HUES6 (cell line): Measurements from ENCODE around the gene ARHGAP26.

ENCODE experiments used
- H3K27ac ChIP-seq: 2 replicates; pipeline ENCODE4 v1.7.0; 2013; ENCODE audit warnings: low read depth, mild to moderate bottlenecking, low read length, inconsistent platforms
- H3K27me3 ChIP-seq: 2 replicates; pipeline ENCODE4 v1.6.1; 2013; ENCODE audit warnings: low read length; ENCODE audit not compliant: control insufficient read depth, insufficient read depth
- H3K36me3 ChIP-seq: 2 replicates; pipeline ENCODE4 v1.6.1; 2013; ENCODE audit warnings: low read length; ENCODE audit not compliant: control insufficient read depth, insufficient read depth
- H3K4me1 ChIP-seq: 2 replicates; pipeline ENCODE4 v1.6.1; 2013; ENCODE audit warnings: low read length; ENCODE audit not compliant: control insufficient read depth, insufficient read depth
- H3K4me3 ChIP-seq: 2 replicates; pipeline ENCODE4 v1.5.1; 2013; ENCODE audit warnings: low read depth, low read length
- H3K9ac ChIP-seq: one replicate; pipeline ENCODE4 v1.6.1; 2013; ENCODE audit warnings: mild to moderate bottlenecking, low read length
- H3K9me3 ChIP-seq: 2 replicates; pipeline ENCODE4 v1.6.1; 2013; ENCODE audit warnings: low read depth, low read length; ENCODE audit not compliant: control insufficient read depth, insufficient read depth

ARHGAP26 gene

GRCh38 chr5:143217065-143217803 is 447.1 kb downstream of the ARHGAP26 start:
- H3K27ac ChIP-seq: no peak overlapping the region

GRCh38 chr5:143217804-143218160 is 447.6 kb downstream of the ARHGAP26 start:
- no peak overlapping the region for H3K9ac ChIP-seq
- H3K36me3 ChIP-seq: no peaks in the 10 kb centered on the region
- H3K27me3 ChIP-seq: no peaks in the 10 kb centered on the region
- peaks cover 12% of the 10 kb centered on the region for H3K4me1 ChIP-seq
- H3K27ac ChIP-seq: no peak overlapping the region
- no peak overlapping the region for H3K4me3 ChIP-seq
- no peaks in the 10 kb centered on the region for H3K9me3 ChIP-seq

More at GRCh38 chr5:143217065-143217803, 447.1 kb downstream of the ARHGAP26 start:
- Histone ChIP-seq H3K9me3 (no peaks in the 10 kb centered on the region), H3K4me1 (peaks cover 12% of the 10 kb centered on the region), H3K9ac (no peak overlapping the region), H3K4me3 (no peak overlapping the region), H3K36me3 (no peaks in the 10 kb centered on the region), H3K27me3 (no peaks in the 10 kb centered on the region)

- no peaks in the 10 kb centered on the region for H3K27me3 ChIP-seq
- no peak overlapping the region for H3K4me3 ChIP-seq
- H3K9ac ChIP-seq: no peak overlapping the region
- H3K27ac ChIP-seq: no peak overlapping the region
- peaks cover 5% of the 10 kb centered on the region for H3K4me1 ChIP-seq
- H3K9me3 ChIP-seq: no peaks in the 10 kb centered on the region
- no peaks in the 10 kb centered on the region for H3K36me3 ChIP-seq
Observed at GRCh38 chr5:143218517-143219170, 448.5 kb downstream of the ARHGAP26 start.

GRCh38 chr5:143219696-143220095 is 449.5 kb downstream of the ARHGAP26 start:
- no peak overlapping the region for H3K27ac ChIP-seq
- no peaks in the 10 kb centered on the region; the same call in 1 of the 2 replicates for H3K4me1 ChIP-seq
- no peak overlapping the region for H3K4me3 ChIP-seq
- H3K36me3 ChIP-seq: no peaks in the 10 kb centered on the region
- no peaks in the 10 kb centered on the region for H3K9me3 ChIP-seq
- no peak overlapping the region for H3K9ac ChIP-seq
- H3K27me3 ChIP-seq: no peaks in the 10 kb centered on the region

- H3K4me1 ChIP-seq: no peaks in the 10 kb centered on the region; the same call in 1 of the 2 replicates
- H3K36me3 ChIP-seq: no peaks in the 10 kb centered on the region
- no peaks in the 10 kb centered on the region for H3K9me3 ChIP-seq
- no peak overlapping the region for H3K27ac ChIP-seq
- H3K27me3 ChIP-seq: no peaks in the 10 kb centered on the region
- H3K9ac ChIP-seq: no peak overlapping the region
- no peak overlapping the region for H3K4me3 ChIP-seq
Observed at GRCh38 chr5:143220748-143221251, 450.6 kb downstream of the ARHGAP26 start.

- no peak overlapping the region for H3K4me3 ChIP-seq
- H3K9me3 ChIP-seq: no peaks in the 10 kb centered on the region
- H3K9ac ChIP-seq: no peak overlapping the region
- no peaks in the 10 kb centered on the region for H3K27me3 ChIP-seq
- H3K4me1 ChIP-seq: no peaks in the 10 kb centered on the region; the same call in 1 of the 2 replicates
- no peak overlapping the region for H3K27ac ChIP-seq
- H3K36me3 ChIP-seq: no peaks in the 10 kb centered on the region
Observed at GRCh38 chr5:143222287-143223231, 452.4 kb downstream of the ARHGAP26 start.

GRCh38 chr5:143224672-143225071 is 454.5 kb downstream of the ARHGAP26 start:
- Histone ChIP-seq H3K36me3 (no peaks in the 10 kb centered on the region), H3K4me3 (no peak overlapping the region), H3K4me1 (no peaks in the 10 kb centered on the region; the same call in 1 of the 2 replicates), H3K9ac (no peak overlapping the region), H3K27ac (no peak overlapping the region), H3K9me3 (no peaks in the 10 kb centered on the region), H3K27me3 (no peaks in the 10 kb centered on the region)

GRCh38 chr5:143225511-143225910 is 455.3 kb downstream of the ARHGAP26 start:
- no peak overlapping the region for H3K4me3 ChIP-seq
- H3K4me1 ChIP-seq: peaks cover 7% of the 10 kb centered on the region; the same call in 1 of the 2 replicates
- no peaks in the 10 kb centered on the region for H3K36me3 ChIP-seq
- no peak overlapping the region for H3K9ac ChIP-seq
- no peak overlapping the region for H3K27ac ChIP-seq
- H3K9me3 ChIP-seq: no peaks in the 10 kb centered on the region
- H3K27me3 ChIP-seq: no peaks in the 10 kb centered on the region

GRCh38 chr5:143226361-143226760 is 456.2 kb downstream of the ARHGAP26 start:
- H3K9me3 ChIP-seq: no peaks in the 10 kb centered on the region
- H3K36me3 ChIP-seq: no peaks in the 10 kb centered on the region
- H3K4me3 ChIP-seq: no peak overlapping the region
- no peak overlapping the region for H3K27ac ChIP-seq
- no peak overlapping the region for H3K9ac ChIP-seq
- H3K27me3 ChIP-seq: no peaks in the 10 kb centered on the region
- peaks cover 9% of the 10 kb centered on the region; the same call in 1 of the 2 replicates for H3K4me1 ChIP-seq

- H3K4me1 ChIP-seq: peaks cover 9% of the 10 kb centered on the region; the same call in 1 of the 2 replicates
- no peak overlapping the region for H3K9ac ChIP-seq
- no peaks in the 10 kb centered on the region for H3K27me3 ChIP-seq
- H3K36me3 ChIP-seq: no peaks in the 10 kb centered on the region
- no peak overlapping the region for H3K4me3 ChIP-seq
- H3K27ac ChIP-seq: no peak overlapping the region
- no peaks in the 10 kb centered on the region for H3K9me3 ChIP-seq
Observed at GRCh38 chr5:143226872-143227271, 456.7 kb downstream of the ARHGAP26 start.
